ENCODE measurements around the gene TIAM2.

The TIAM2 gene

GRCh38 chr6:155112757-155113156 is 117.6 kb downstream of the TIAM2 start:
- no peak overlapping the region for H2AFZ ChIP-seq (ENCODE audit: low read depth)
- no peak overlapping the region for H3K4me3 ChIP-seq (IDR thresholded peaks at IDR 0.05; ENCODE audit: insufficient read depth, low read depth, low read length)
- no peaks in the 10 kb centered on the region for H4K20me1 ChIP-seq (ENCODE audit: insufficient read depth)
- no peak overlapping the region for H3K27ac ChIP-seq
- no peak overlapping the region for H3K4me2 ChIP-seq
- H3K4me1 ChIP-seq (ENCODE audit: low read depth, poor library complexity, severe bottlenecking): no peaks in the 10 kb centered on the region
- no peak overlapping the region for H3K9ac ChIP-seq
- TF ChIP-seq, protein P1, sequence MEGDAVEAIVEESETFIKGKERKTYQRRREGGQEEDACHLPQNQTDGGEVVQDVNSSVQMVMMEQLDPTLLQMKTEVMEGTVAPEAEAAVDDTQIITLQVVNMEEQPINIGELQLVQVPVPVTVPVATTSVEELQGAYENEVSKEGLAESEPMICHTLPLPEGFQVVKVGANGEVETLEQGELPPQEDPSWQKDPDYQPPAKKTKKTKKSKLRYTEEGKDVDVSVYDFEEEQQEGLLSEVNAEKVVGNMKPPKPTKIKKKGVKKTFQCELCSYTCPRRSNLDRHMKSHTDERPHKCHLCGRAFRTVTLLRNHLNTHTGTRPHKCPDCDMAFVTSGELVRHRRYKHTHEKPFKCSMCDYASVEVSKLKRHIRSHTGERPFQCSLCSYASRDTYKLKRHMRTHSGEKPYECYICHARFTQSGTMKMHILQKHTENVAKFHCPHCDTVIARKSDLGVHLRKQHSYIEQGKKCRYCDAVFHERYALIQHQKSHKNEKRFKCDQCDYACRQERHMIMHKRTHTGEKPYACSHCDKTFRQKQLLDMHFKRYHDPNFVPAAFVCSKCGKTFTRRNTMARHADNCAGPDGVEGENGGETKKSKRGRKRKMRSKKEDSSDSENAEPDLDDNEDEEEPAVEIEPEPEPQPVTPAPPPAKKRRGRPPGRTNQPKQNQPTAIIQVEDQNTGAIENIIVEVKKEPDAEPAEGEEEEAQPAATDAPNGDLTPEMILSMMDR (conservative IDR thresholded peaks at IDR 0.05; ENCODE audit: low read depth, low read length): no peak
- H3K79me2 ChIP-seq (ENCODE audit: insufficient read depth, low read depth): no peaks in the 10 kb centered on the region
- H3K36me3 ChIP-seq (ENCODE audit: insufficient read depth): no peaks in the 10 kb centered on the region
- no peaks in the 10 kb centered on the region for H3K27me3 ChIP-seq (ENCODE audit: insufficient read depth, low read depth)

GRCh38 chr6:155115893-155116570 is 120.9 kb downstream of the TIAM2 start:
- no peaks in the 10 kb centered on the region for H3K4me1 ChIP-seq (ENCODE audit: low read depth, poor library complexity, severe bottlenecking)
- H3K4me3 ChIP-seq (IDR thresholded peaks at IDR 0.05; ENCODE audit: insufficient read depth, low read depth, low read length): no peak overlapping the region
- no peak overlapping the region for H3K9ac ChIP-seq
- H3K27me3 ChIP-seq (ENCODE audit: insufficient read depth, low read depth): no peaks in the 10 kb centered on the region
- H3K36me3 ChIP-seq (ENCODE audit: insufficient read depth): no peaks in the 10 kb centered on the region
- H3K27ac ChIP-seq: no peak overlapping the region
- no peaks in the 10 kb centered on the region for H3K79me2 ChIP-seq (ENCODE audit: insufficient read depth, low read depth)
- no peak overlapping the region for H3K4me2 ChIP-seq
- no peaks in the 10 kb centered on the region for H4K20me1 ChIP-seq (ENCODE audit: insufficient read depth)
- no peak overlapping the region for H2AFZ ChIP-seq (ENCODE audit: low read depth)
- TF ChIP-seq, protein P1 (conservative IDR thresholded peaks at IDR 0.05; ENCODE audit: low read depth, low read length): no peak

- Histone ChIP-seq H3K4me3 (IDR thresholded peaks at IDR 0.05; ENCODE audit: insufficient read depth, low read depth, low read length) (no peak overlapping the region), H3K79me2 (ENCODE audit: insufficient read depth, low read depth) (no peaks in the 10 kb centered on the region), H2AFZ (ENCODE audit: low read depth) (no peak overlapping the region), H3K27ac (no peak overlapping the region), H3K9ac (no peak overlapping the region), H3K4me1 (ENCODE audit: low read depth, poor library complexity, severe bottlenecking) (no peaks in the 10 kb centered on the region), H3K27me3 (ENCODE audit: insufficient read depth, low read depth) (no peaks in the 10 kb centered on the region), H3K36me3 (ENCODE audit: insufficient read depth) (no peaks in the 10 kb centered on the region), H4K20me1 (ENCODE audit: insufficient read depth) (no peaks in the 10 kb centered on the region), H3K4me2 (no peak overlapping the region)
- TF ChIP-seq, protein P1 (conservative IDR thresholded peaks at IDR 0.05; ENCODE audit: low read depth, low read length): no peak
Observed at GRCh38 chr6:155116571-155116910, 121.4 kb downstream of the TIAM2 start.

DNA sequence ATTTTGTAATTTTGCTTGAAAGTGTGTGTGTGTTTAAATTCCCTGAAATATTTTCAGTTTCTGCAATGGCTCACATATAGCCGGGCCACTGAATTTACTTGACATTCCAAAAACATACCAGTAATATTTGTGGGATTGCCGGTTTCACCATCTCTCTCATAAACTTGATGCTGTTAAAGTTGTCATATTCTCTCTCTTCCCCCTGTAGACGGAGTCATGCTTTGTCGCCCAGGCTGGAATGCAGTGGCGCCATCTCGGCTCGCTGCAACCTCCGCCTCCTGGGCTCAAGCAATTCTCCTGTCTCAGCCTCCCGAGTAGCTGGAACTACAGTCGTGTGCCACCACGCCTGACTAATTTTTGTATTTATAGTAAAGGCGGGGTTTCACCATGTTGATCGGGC is 122.1 kb downstream of the TIAM2 start:
- Histone ChIP-seq H3K36me3 (ENCODE audit: insufficient read depth) (no peaks in the 10 kb centered on the region), H2AFZ (ENCODE audit: low read depth) (no peak overlapping the region), H3K27ac (no peak overlapping the region), H3K4me3 (IDR thresholded peaks at IDR 0.05; ENCODE audit: insufficient read depth, low read depth, low read length) (no peak overlapping the region), H4K20me1 (ENCODE audit: insufficient read depth) (no peaks in the 10 kb centered on the region), H3K9ac (no peak overlapping the region), H3K79me2 (ENCODE audit: insufficient read depth, low read depth) (no peaks in the 10 kb centered on the region), H3K4me2 (no peak overlapping the region), H3K27me3 (ENCODE audit: insufficient read depth, low read depth) (no peaks in the 10 kb centered on the region), H3K4me1 (ENCODE audit: low read depth, poor library complexity, severe bottlenecking) (no peaks in the 10 kb centered on the region)
- TF ChIP-seq, protein P1 (conservative IDR thresholded peaks at IDR 0.05; ENCODE audit: low read depth, low read length): no peak
